Activated T-cell treated with anti-CD3 and anti-CD28 coated beads, Interleukin-2, amount 50 U/mL, for 72 hours (primary cell): ENCODE measurements around the gene MTX1. TPM values are rescaled to one million over a fixed set of nuclear protein-coding genes. Genes with fewer than 3 reads are reported as not detected.
"Not testable (repeated sequence)": the region's sequence is repeated elsewhere in the genome, so short reads cannot be mapped to it uniquely, and the experiment has no call there.

ENCODE experiments used
- ATAC-seq, 2 donors: fragments of 150-1000 bp; cut with Tn5 transposase; replicated peaks in 1 of 2; 2 replicates each; pipeline ENCODE4 v1.10.0; 2021; ENCODE audit warnings: moderate library complexity in 2 of 2, mild to moderate bottlenecking in 1 of 2
- DNase-seq, 2 donors: peaks; one replicate each; pipeline ENCODE4 v3.0.0; 2021 to 2022; ENCODE audit warnings: mixed read lengths in 1 of 2
- H3K27ac Mint-ChIP-seq: one replicate; pipeline ENCODE4 v1.8.0; 2022; ENCODE audit warnings: mild to moderate bottlenecking, moderate library complexity, mixed read lengths
- H3K27me3 Mint-ChIP-seq: one replicate; pipeline ENCODE4 v1.8.0; 2022; ENCODE audit warnings: low read depth, mixed read lengths
- H3K36me3 Mint-ChIP-seq, 2 donors: one replicate each; pipeline ENCODE4 v1.8.0; 2022; ENCODE audit warnings: mixed read lengths in 2 of 2, mild to moderate bottlenecking in 1 of 2; ENCODE audit not compliant: insufficient read depth in 2 of 2
- H3K4me1 Mint-ChIP-seq: one replicate; pipeline ENCODE4 v1.8.0; 2022; ENCODE audit warnings: low read depth, mixed read lengths
- H3K4me3 Mint-ChIP-seq, 2 donors: one replicate each; pipeline ENCODE4 v1.8.0; 2022; ENCODE audit warnings: mild to moderate bottlenecking in 2 of 2, mixed read lengths in 2 of 2, moderate library complexity in 2 of 2
- H3K9me3 Mint-ChIP-seq, 2 donors: one replicate each; pipeline ENCODE4 v1.8.0; 2022; ENCODE audit warnings: mixed read lengths in 2 of 2
- total RNA-seq, 2 donors: library from RNA; stranded (reverse); gene quantifications; one replicate each; pipeline ENCODE4 v1.2.3, GENCODE V29; 2022

MTX1 gene
- total RNA-seq, 2 donors from 2014 or later = 25.5 to 27.4 TPM

- no peaks in the 10 kb centered on the region for H3K9me3 Mint-ChIP-seq
- no peak overlapping the region for H3K27ac Mint-ChIP-seq
- H3K27me3 Mint-ChIP-seq = no peaks in the 10 kb centered on the region
- H3K4me1 Mint-ChIP-seq = peaks cover 4% of the 10 kb centered on the region
- H3K36me3 Mint-ChIP-seq = no peaks in the 10 kb centered on the region
- H3K4me3 Mint-ChIP-seq = no peak overlapping the region
- ATAC-seq = no peak
- DNase-seq = no peak
Measured at GRCh38 chr1:155187456-155187891, 21.0 kb upstream of the MTX1 start.

DNA sequence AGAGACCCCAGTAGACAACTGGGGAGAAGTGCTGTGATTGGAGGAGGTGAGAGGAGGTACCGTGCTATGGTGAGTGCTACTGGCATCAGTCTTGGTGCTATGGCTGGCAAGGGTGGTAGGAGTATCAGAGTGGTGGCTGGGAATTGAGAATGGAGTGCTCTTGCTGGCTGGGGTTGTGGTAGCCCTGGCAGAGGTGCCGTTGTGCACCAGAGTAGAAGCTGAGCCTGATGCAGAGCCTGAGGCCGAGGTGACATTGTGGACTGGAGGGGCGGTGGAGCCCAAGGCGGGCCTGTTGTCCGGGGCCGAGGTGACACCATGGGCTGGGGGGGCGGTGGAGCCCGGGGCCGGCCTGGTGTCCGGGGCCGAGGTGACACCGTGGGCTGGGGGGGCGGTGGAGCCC lies 20.2 kb upstream of the MTX1 start:
- DNase-seq = no peak
- no peaks in the 10 kb centered on the region for H3K36me3 Mint-ChIP-seq
- H3K4me1 Mint-ChIP-seq = peaks cover 12% of the 10 kb centered on the region
- H3K4me3 Mint-ChIP-seq = no peak overlapping the region
- no peaks in the 10 kb centered on the region for H3K27me3 Mint-ChIP-seq
- no peaks in the 10 kb centered on the region for H3K9me3 Mint-ChIP-seq
- H3K27ac Mint-ChIP-seq = no peak overlapping the region
- no peak for ATAC-seq

GRCh38 chr1:155189926-155190325 lies 18.6 kb upstream of the MTX1 start:
- not testable (repeated sequence) for DNase-seq, H3K4me3 Mint-ChIP-seq, ATAC-seq, H3K9me3 Mint-ChIP-seq, H3K27ac Mint-ChIP-seq, H3K36me3 Mint-ChIP-seq, H3K27me3 Mint-ChIP-seq
- H3K4me1 Mint-ChIP-seq = peaks cover 23% of the 10 kb centered on the region

- ATAC-seq (no peak), DNase-seq (no peak)
- no peaks in the 10 kb centered on the region for H3K27me3 Mint-ChIP-seq
- H3K36me3 Mint-ChIP-seq = peaks cover 0 to 3% of the 10 kb centered on the region in 2 donors
- H3K4me1 Mint-ChIP-seq = peaks cover 30% of the 10 kb centered on the region
- H3K4me3 Mint-ChIP-seq = peak overlapping the region; percentile 26 to 56
- H3K27ac Mint-ChIP-seq = no peak overlapping the region
- no peaks in the 10 kb centered on the region for H3K9me3 Mint-ChIP-seq
Measured at GRCh38 chr1:155191904-155192303, 16.6 kb upstream of the MTX1 start.

- no peak for DNase-seq
- H3K36me3 Mint-ChIP-seq = peaks cover 0 to 3% of the 10 kb centered on the region in 2 donors
- peak overlapping the region; percentile 95 to 97 for H3K4me3 Mint-ChIP-seq
- no peak overlapping the region for H3K27ac Mint-ChIP-seq
- no peaks in the 10 kb centered on the region for H3K27me3 Mint-ChIP-seq
- peak in 1 of 2 donors; percentile 0 for ATAC-seq
- no peaks in the 10 kb centered on the region for H3K9me3 Mint-ChIP-seq
- peaks cover 30% of the 10 kb centered on the region for H3K4me1 Mint-ChIP-seq
Measured at GRCh38 chr1:155192346-155193274, 15.9 kb upstream of the MTX1 start.

- ATAC-seq (peak; percentile 69 to 80), DNase-seq (peak; percentile 88 to 92)
- H3K36me3 Mint-ChIP-seq = peaks cover 0 to 3% of the 10 kb centered on the region in 2 donors
- H3K9me3 Mint-ChIP-seq = no peaks in the 10 kb centered on the region
- peaks cover 30% of the 10 kb centered on the region for H3K4me1 Mint-ChIP-seq
- no peaks in the 10 kb centered on the region for H3K27me3 Mint-ChIP-seq
- H3K27ac Mint-ChIP-seq = peak overlapping the region; percentile 96
- H3K4me3 Mint-ChIP-seq = peak overlapping the region; percentile 95 to 97
Measured at GRCh38 chr1:155193275-155193990, 15.1 kb upstream of the MTX1 start.

DNA sequence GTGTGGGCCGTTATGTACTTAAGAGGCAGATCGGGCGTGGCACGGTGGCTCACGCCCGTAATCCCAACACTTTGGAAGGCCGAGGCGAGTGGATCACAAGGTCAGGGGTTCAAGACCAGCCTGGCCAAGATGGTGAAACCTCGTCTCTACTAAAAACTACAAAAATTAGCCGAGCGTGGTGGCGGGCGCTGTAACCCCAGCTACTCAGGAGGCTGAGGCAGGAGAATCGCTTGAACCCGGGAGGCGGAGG lies 14.6 kb upstream of the MTX1 start:
- not testable (repeated sequence) for DNase-seq, H3K36me3 Mint-ChIP-seq, ATAC-seq, H3K9me3 Mint-ChIP-seq, H3K27me3 Mint-ChIP-seq
- H3K27ac Mint-ChIP-seq = peak overlapping the region; percentile 96
- H3K4me1 Mint-ChIP-seq = peaks cover 30% of the 10 kb centered on the region
- H3K4me3 Mint-ChIP-seq = peak overlapping the region; percentile 95 to 97

DNA sequence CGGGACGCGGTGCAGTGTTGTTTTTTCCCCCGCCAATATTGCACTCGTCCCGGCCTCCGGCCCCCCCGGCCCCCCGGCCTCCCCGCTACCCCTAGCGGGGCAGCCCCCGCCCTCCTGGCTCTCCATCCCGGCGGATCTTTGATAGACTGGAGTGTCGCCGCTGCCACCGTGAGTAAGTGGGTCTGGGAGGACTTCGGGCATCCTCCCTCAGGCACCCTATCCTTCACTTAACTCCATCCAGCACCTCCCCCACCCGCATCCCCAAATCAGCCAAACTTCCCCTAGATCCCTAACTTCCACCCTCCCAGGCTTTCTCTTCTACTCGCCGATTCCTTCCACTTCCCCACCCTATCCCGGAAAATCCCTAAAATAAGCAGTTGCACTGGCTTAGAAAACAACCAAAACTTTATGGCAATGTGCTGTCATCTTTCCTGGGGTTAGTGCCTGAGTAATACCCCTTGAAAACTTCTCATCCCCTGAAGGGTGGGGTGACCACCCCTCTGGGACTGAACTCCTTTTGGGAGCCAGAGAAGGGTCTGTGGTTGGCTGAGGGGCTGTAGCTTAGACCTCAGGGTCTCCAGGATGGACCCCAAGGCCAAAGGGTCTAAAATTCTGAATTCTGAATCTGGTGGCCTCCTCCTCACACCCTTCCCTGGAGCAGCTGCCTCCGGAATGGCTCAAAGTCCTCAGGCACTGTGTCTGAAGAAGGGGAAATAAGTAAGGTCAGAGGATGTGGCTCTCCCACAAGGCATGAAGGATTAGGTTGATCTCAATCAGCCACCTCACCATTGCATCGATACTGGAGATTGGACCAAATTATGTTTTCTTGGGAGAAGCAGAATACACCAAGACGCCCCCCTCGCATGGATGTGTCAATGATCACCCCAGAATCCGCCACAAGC lies 13.0 kb upstream of the MTX1 start:
- Mint-ChIP-seq H3K27ac (no peak overlapping the region), H3K36me3 (peaks cover 0 to 3% of the 10 kb centered on the region in 2 donors), H3K4me3 (peak overlapping the region; percentile 73 to 87), H3K4me1 (peaks cover 30% of the 10 kb centered on the region), H3K9me3 (no peaks in the 10 kb centered on the region), H3K27me3 (no peaks in the 10 kb centered on the region)
- no peak for ATAC-seq
- no peak for DNase-seq

GRCh38 chr1:155196103-155196892 lies 12.2 kb upstream of the MTX1 start:
- H3K4me3 Mint-ChIP-seq = peak overlapping the region in 1 of 2 donors; percentile 73
- H3K27me3 Mint-ChIP-seq = no peaks in the 10 kb centered on the region
- peaks cover 0 to 3% of the 10 kb centered on the region in 2 donors for H3K36me3 Mint-ChIP-seq
- ATAC-seq (no peak), DNase-seq (no peak)
- peaks cover 30% of the 10 kb centered on the region for H3K4me1 Mint-ChIP-seq
- no peaks in the 10 kb centered on the region for H3K9me3 Mint-ChIP-seq
- H3K27ac Mint-ChIP-seq = peak overlapping the region; percentile 40

DNA sequence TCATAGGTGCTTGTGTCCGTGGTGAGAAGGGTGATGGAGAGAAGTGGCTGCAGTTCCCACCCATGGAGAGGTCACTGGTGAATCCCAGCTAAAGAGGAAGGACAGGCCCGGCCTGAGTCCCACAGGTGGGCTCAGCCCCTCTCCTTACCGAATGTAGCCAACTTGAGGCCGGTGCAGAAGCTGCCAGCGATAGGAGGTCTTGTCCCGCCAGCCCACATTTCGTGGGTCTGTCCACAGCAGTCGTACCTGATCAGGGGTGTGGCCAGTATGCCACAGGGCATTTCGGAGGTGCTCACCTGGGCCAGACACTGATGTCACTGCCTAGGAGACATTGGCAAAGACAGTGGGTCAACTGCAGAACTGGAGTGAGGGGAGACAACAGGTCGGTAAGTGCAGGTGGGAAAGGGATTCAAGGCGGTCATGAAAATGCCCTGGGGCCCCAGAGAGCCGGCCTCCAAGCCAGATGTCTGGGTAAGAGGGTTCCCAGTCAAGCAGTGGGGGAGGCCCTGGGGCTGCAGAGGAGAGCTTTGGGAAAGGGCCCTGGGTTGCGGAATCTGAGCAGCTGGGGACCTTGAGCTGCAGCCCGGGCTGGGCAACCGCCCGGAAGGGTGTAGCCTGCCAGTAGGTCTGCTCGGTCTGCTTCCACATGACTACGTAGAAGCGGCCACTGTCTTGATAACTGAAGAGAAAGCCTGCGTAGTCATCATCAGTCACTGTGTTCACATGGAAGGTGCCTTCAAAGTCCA lies 11.4 kb upstream of the MTX1 start:
- Mint-ChIP-seq H3K4me3 (no peak overlapping the region), H3K36me3 (peaks cover 0 to 3% of the 10 kb centered on the region in 2 donors), H3K4me1 (peaks cover 30% of the 10 kb centered on the region), H3K9me3 (no peaks in the 10 kb centered on the region), H3K27ac (no peak overlapping the region), H3K27me3 (no peaks in the 10 kb centered on the region)
- DNase-seq (no peak), ATAC-seq (no peak)

DNA sequence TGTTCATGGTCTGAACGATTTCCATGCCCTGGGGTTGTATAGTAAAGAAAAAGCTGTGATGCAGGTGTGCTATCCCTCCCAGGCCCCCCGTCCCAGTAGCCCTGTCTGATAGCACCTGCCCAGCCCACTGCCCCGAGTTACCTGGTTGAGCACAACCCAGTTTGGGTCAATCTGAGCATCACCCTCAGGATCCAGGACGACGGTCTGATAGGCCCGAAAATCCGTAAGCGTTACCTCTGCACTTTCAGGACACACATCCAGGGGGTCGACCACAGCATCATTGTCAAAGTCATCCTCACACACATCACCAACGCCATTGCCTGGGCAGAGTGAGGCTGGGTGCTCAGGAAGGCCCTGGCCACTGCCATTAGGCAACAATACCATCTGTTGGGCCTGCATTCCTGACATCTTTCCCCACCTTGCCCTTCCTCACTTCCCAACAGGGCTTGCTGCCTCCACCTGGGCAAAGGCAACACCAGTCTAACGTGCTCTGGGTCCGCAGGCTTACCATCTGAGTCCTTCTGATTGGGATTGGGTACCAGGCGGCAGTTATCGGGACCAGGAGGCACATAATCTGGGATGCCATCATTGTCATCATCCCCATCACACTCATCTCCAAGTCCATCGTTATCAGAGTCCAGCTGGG lies 10.5 kb upstream of the MTX1 start:
- Mint-ChIP-seq H3K4me3 (no peak overlapping the region), H3K4me1 (peaks cover 21% of the 10 kb centered on the region), H3K27me3 (no peaks in the 10 kb centered on the region), H3K27ac (no peak overlapping the region), H3K9me3 (no peaks in the 10 kb centered on the region), H3K36me3 (peaks cover 0 to 3% of the 10 kb centered on the region in 2 donors)
- ATAC-seq (no peak), DNase-seq (no peak)
